CD14-positive monocyte (primary cell): ENCODE data around the gene MT4. TPM values are rescaled to one million over a fixed set of nuclear protein-coding genes. Genes with fewer than 3 reads are reported as not detected.

Experiments used
- DNase-seq, 3 donors: peaks; one replicate each; pipeline ENCODE4 v3.0.0-alpha.2; 2011 to 2022
- H2AFZ ChIP-seq: 2 replicates; pipeline ENCODE4 v1.6.0; 2012; ENCODE audit warnings: mild to moderate bottlenecking, low read depth, low read length, inconsistent platforms; ENCODE audit not compliant: insufficient read depth, poor library complexity, severe bottlenecking
- H3K27ac ChIP-seq, 2 donors: 1 replicate in 1 of 2; 2 replicates in 1 of 2; pipeline ENCODE4 v1.5.1; 2012 to 2013; ENCODE audit warnings: low read length in 2 of 2, control low read depth in 1 of 2, inconsistent platforms in 1 of 2, low read depth in 1 of 2, mild to moderate bottlenecking in 1 of 2
- H3K27me3 ChIP-seq, 2 donors: one replicate each; pipeline versions ENCODE4 v1.6.0 to v1.6.1; 2011 to 2013; ENCODE audit warnings: low read length in 2 of 2; ENCODE audit not compliant: control insufficient read depth in 2 of 2, insufficient read depth in 2 of 2
- H3K36me3 ChIP-seq, 2 donors: replicated peaks in 1 of 2; 1 replicate in 1 of 2; 2 replicates in 1 of 2; pipeline versions ENCODE4 v1.5.1 to v1.6.1; 2012 to 2013; ENCODE audit warnings: low read length in 2 of 2, control low read depth in 1 of 2, inconsistent platforms in 1 of 2, mild to moderate bottlenecking in 1 of 2; ENCODE audit not compliant: insufficient read depth in 2 of 2, control insufficient read depth in 1 of 2
- H3K4me1 ChIP-seq, 2 donors: 1 replicate in 1 of 2; 2 replicates in 1 of 2; pipeline versions ENCODE4 v1.5.1 to v1.6.1; 2012 to 2013; ENCODE audit warnings: low read length in 2 of 2, control low read depth in 1 of 2, inconsistent platforms in 1 of 2, mild to moderate bottlenecking in 1 of 2, moderate library complexity in 1 of 2; ENCODE audit not compliant: insufficient read depth in 2 of 2, control insufficient read depth in 1 of 2
- H3K4me2 ChIP-seq: replicated peaks from 2 replicates; pipeline ENCODE3; 2012; ENCODE audit warnings: low read length, moderate library complexity, mild to moderate bottlenecking; ENCODE audit not compliant: poor library complexity, severe bottlenecking; ENCODE audit errors: extremely low read depth
- H3K4me3 ChIP-seq, 3 experiments: fragments of 200-600 bp in 1 of 3; sonication (generic) in 1 of 3; replicated peaks in 1 of 3; 1 replicate in 2 of 3; 2 replicates in 1 of 3; pipeline ENCODE4 v1.5.1; 2011 to 2013; ENCODE audit warnings: low read length in 3 of 3, mild to moderate bottlenecking in 3 of 3, control low read depth in 2 of 3, low read depth in 2 of 3, inconsistent platforms in 1 of 3, moderate library complexity in 1 of 3
- H3K79me2 ChIP-seq: 2 replicates; pipeline ENCODE4 v1.6.0; 2012; ENCODE audit warnings: mild to moderate bottlenecking, control low read depth, inconsistent platforms, low read length, moderate library complexity; ENCODE audit not compliant: insufficient read depth
- H3K9ac ChIP-seq: 2 replicates; pipeline ENCODE4 v1.6.0; 2017; ENCODE audit warnings: low read length, mild to moderate bottlenecking; ENCODE audit not compliant: insufficient read depth, poor library complexity, severe bottlenecking
- H3K9me3 ChIP-seq, 2 donors: replicated peaks in 1 of 2; 1 replicate in 1 of 2; 2 replicates in 1 of 2; pipeline versions ENCODE4 v1.5.1 to v1.6.1; 2012 to 2013; ENCODE audit warnings: low read length in 2 of 2, control low read depth in 1 of 2; ENCODE audit not compliant: control insufficient read depth in 1 of 2, insufficient read depth in 1 of 2
- H4K20me1 ChIP-seq: 2 replicates; pipeline ENCODE4 v1.6.0; 2012; ENCODE audit warnings: mild to moderate bottlenecking, low read length, control low read depth, moderate library complexity; ENCODE audit not compliant: insufficient read depth
- H3K27ac Mint-ChIP-seq, 7 donors: one replicate each; pipeline ENCODE4 v1.8.0; 2020; ENCODE audit warnings: mild to moderate bottlenecking in 7 of 7, mixed read lengths in 7 of 7, moderate library complexity in 6 of 7, inconsistent platforms in 2 of 7
- H3K27me3 Mint-ChIP-seq, 3 donors: one replicate each; pipeline ENCODE4 v1.8.0; 2021 to 2022; ENCODE audit warnings: low read depth in 3 of 3, mild to moderate bottlenecking in 3 of 3, mixed read lengths in 3 of 3, moderate library complexity in 3 of 3, inconsistent platforms in 1 of 3
- H3K36me3 Mint-ChIP-seq, 2 donors: one replicate each; pipeline ENCODE4 v1.8.0; 2020; ENCODE audit warnings: mixed read lengths in 2 of 2, inconsistent platforms in 1 of 2, mild to moderate bottlenecking in 1 of 2
- H3K4me1 Mint-ChIP-seq: one replicate; pipeline ENCODE4 v1.8.0; 2020; ENCODE audit warnings: mild to moderate bottlenecking, mixed read lengths
- H3K4me3 Mint-ChIP-seq, 2 donors: one replicate each; pipeline ENCODE4 v1.8.0; 2020; ENCODE audit warnings: mild to moderate bottlenecking in 2 of 2, mixed read lengths in 2 of 2, moderate library complexity in 1 of 2
- H3K9me3 Mint-ChIP-seq, 7 donors: one replicate each; pipeline ENCODE4 v1.8.0; 2020 to 2022; ENCODE audit warnings: mixed read lengths in 7 of 7, mild to moderate bottlenecking in 6 of 7, moderate library complexity in 6 of 7, inconsistent platforms in 2 of 7
- CTCF ChIP-seq: fragments of 200-600 bp; IDR thresholded peaks from one replicate; pipeline ENCODE4 v1.8.0; 2022; ENCODE audit warnings: antibody characterized with exemption, mild to moderate bottlenecking
- intact Hi-C, 2 donors: fragments of 100-400 bp; cut with micrococcal nuclease; formaldehyde crosslinking; loops; one replicate each; pipeline versions ENCODE4 v1.15.0 to v1.15.1; 2023
- polyA plus RNA-seq, 3 donors: library from polyadenylated mRNA; depleted of rRNA in 1 of 3; unstranded in 2 of 3; stranded (reverse) in 1 of 3; fragments of 300-500 nt in 2 of 3; fragments of >200 nt in 1 of 3; fragmentation: Illumina TruSeq in 2 of 3; gene quantifications; 1 replicate in 2 of 3; 2 replicates in 1 of 3; pipeline ENCODE4 v1.2.3, GENCODE V29; 2012 to 2021

The MT4 gene
- polyA plus RNA-seq, 3 donors: not detected

- intact Hi-C loops: no loop called here
- H3K79me2 ChIP-seq: no peaks in the 10 kb centered on the region
- peaks cover 31 to 38% of the 10 kb centered on the region in 2 donors for H3K4me1 ChIP-seq
- no peak for DNase-seq
- no peak overlapping the region for H2AFZ ChIP-seq
- H4K20me1 ChIP-seq: no peaks in the 10 kb centered on the region
- no peaks in the 10 kb centered on the region for H3K36me3 ChIP-seq
- no peak for TF ChIP-seq CTCF
- H3K27ac ChIP-seq: no peak overlapping the region
- H3K4me3 ChIP-seq: no peak overlapping the region
- Mint-ChIP-seq H3K4me3 (no peak overlapping the region), H3K36me3 (peaks cover 0 to under 1% of the 10 kb centered on the region in 2 donors), H3K4me1 (peaks cover 40% of the 10 kb centered on the region), H3K27ac (no peak overlapping the region), H3K9me3 (peaks cover 0 to 2% (median 0%) of the 10 kb centered on the region in 7 donors), H3K27me3 (peaks cover 28 to 31% (median 30%) of the 10 kb centered on the region in 3 donors)
- no peak overlapping the region for H3K4me2 ChIP-seq
- peaks cover 13 to 31% of the 10 kb centered on the region in 2 donors for H3K27me3 ChIP-seq
- H3K9ac ChIP-seq: no peak overlapping the region
- H3K9me3 ChIP-seq: no peaks in the 10 kb centered on the region
Observed at GRCh38 chr16:56613706-56614105, 48.8 kb downstream of the MT4 start.

GRCh38 chr16:56614549-56614991 lies 49.7 kb downstream of the MT4 start:
- intact Hi-C loops: no loop called here
- TF ChIP-seq CTCF: no peak
- no peak overlapping the region for H3K4me2 ChIP-seq
- H3K27ac ChIP-seq: no peak overlapping the region
- H3K4me1 ChIP-seq: peaks cover 23 to 31% of the 10 kb centered on the region in 2 donors
- no peaks in the 10 kb centered on the region for H3K79me2 ChIP-seq
- Mint-ChIP-seq H3K9me3 (peaks cover 0 to 2% (median 0%) of the 10 kb centered on the region in 7 donors), H3K4me1 (peaks cover 31% of the 10 kb centered on the region), H3K36me3 (peaks cover 0 to 2% of the 10 kb centered on the region in 2 donors), H3K4me3 (no peak overlapping the region), H3K27me3 (peaks cover 31 to 40% (median 37%) of the 10 kb centered on the region in 3 donors), H3K27ac (no peak overlapping the region)
- no peak overlapping the region for H3K9ac ChIP-seq
- no peaks in the 10 kb centered on the region for H4K20me1 ChIP-seq
- DNase-seq: no peak
- peaks cover 18 to 39% of the 10 kb centered on the region in 2 donors for H3K27me3 ChIP-seq
- no peaks in the 10 kb centered on the region for H3K36me3 ChIP-seq
- no peak overlapping the region for H2AFZ ChIP-seq
- no peak overlapping the region for H3K4me3 ChIP-seq
- H3K9me3 ChIP-seq: no peaks in the 10 kb centered on the region
